ENCODE data around the gene POGLUT2.

The POGLUT2 gene

GRCh38 chr13:102774214-102774568 lies 24.6 kb downstream of the POGLUT2 start:
- H3K36me3 ChIP-seq (ENCODE audit: insufficient read depth): no peaks in the 10 kb centered on the region
- no peaks in the 10 kb centered on the region for H4K20me1 ChIP-seq (ENCODE audit: insufficient read depth)
- peaks cover 8% of the 10 kb centered on the region for H3K4me1 ChIP-seq (ENCODE audit: low read depth, poor library complexity, severe bottlenecking)
- H2AFZ ChIP-seq (ENCODE audit: low read depth): peak overlapping the region; percentile 86; the same call in 1 of the 2 replicates
- no peak for TF ChIP-seq CTCF (conservative IDR thresholded peaks at IDR 0.05; ENCODE audit: low read depth, low read length)
- 0 out of 2 replicates have a peak overlapping the region, but pooled peaks have one; percentile 22 for H3K27ac ChIP-seq
- no peaks in the 10 kb centered on the region for H3K79me2 ChIP-seq (ENCODE audit: insufficient read depth, low read depth)
- peak overlapping the region; percentile 74; the same call in 1 of the 2 replicates for H3K9ac ChIP-seq
- 0 out of 2 replicates have a peak overlapping the region, but pooled peaks have one; percentile 17 for H3K4me2 ChIP-seq
- no peak overlapping the region for H3K4me3 ChIP-seq (IDR thresholded peaks at IDR 0.05; ENCODE audit: insufficient read depth, low read depth, low read length)
- no peaks in the 10 kb centered on the region for H3K27me3 ChIP-seq (ENCODE audit: insufficient read depth, low read depth)

GRCh38 chr13:102773441-102774213 lies 25.1 kb downstream of the POGLUT2 start, which contains the start of gene TEX30:
Gene TEX30 (minus strand): TSS chr13:102773786. CDS start chr13:102770026, 3,760 bp downstream.
- H3K9ac ChIP-seq: peak within 1 kb of the TSS; percentile 74; the same call in 1 of the 2 replicates
- no peaks in the 10 kb centered on the region for H3K27me3 ChIP-seq (ENCODE audit: insufficient read depth, low read depth)
- no peaks in the 10 kb centered on the region for H3K79me2 ChIP-seq (ENCODE audit: insufficient read depth, low read depth)
- no peaks in the 10 kb centered on the region for H4K20me1 ChIP-seq (ENCODE audit: insufficient read depth)
- H3K4me2 ChIP-seq: peak within 1 kb of the TSS; percentile 29
- peak within 1 kb of the TSS; percentile 86 for H2AFZ ChIP-seq (ENCODE audit: low read depth)
- peaks cover 8% of the 10 kb centered on the region for H3K4me1 ChIP-seq (ENCODE audit: low read depth, poor library complexity, severe bottlenecking)
- H3K4me3 ChIP-seq (IDR thresholded peaks at IDR 0.05; ENCODE audit: insufficient read depth, low read depth, low read length): no peak within 1 kb of the TSS
- H3K27ac ChIP-seq: peak within 1 kb of the TSS; percentile 54
- TF ChIP-seq CTCF (conservative IDR thresholded peaks at IDR 0.05; ENCODE audit: low read depth, low read length): no peak
- no peaks in the 10 kb centered on the region for H3K36me3 ChIP-seq (ENCODE audit: insufficient read depth)

- no peak overlapping the region for H3K27ac ChIP-seq
- H3K4me3 ChIP-seq (IDR thresholded peaks at IDR 0.05; ENCODE audit: insufficient read depth, low read depth, low read length): no peak overlapping the region
- peaks cover 8% of the 10 kb centered on the region for H3K4me1 ChIP-seq (ENCODE audit: low read depth, poor library complexity, severe bottlenecking)
- no peak for TF ChIP-seq CTCF (conservative IDR thresholded peaks at IDR 0.05; ENCODE audit: low read depth, low read length)
- no peaks in the 10 kb centered on the region for H4K20me1 ChIP-seq (ENCODE audit: insufficient read depth)
- no peaks in the 10 kb centered on the region for H3K79me2 ChIP-seq (ENCODE audit: insufficient read depth, low read depth)
- no peak overlapping the region for H3K4me2 ChIP-seq
- no peak overlapping the region for H2AFZ ChIP-seq (ENCODE audit: low read depth)
- H3K36me3 ChIP-seq (ENCODE audit: insufficient read depth): no peaks in the 10 kb centered on the region
- no peak overlapping the region for H3K9ac ChIP-seq
- H3K27me3 ChIP-seq (ENCODE audit: insufficient read depth, low read depth): no peaks in the 10 kb centered on the region
Observed at GRCh38 chr13:102772042-102772425, 26.7 kb downstream of the POGLUT2 start.

- Histone ChIP-seq H3K27ac (no peak overlapping the region), H3K79me2 (ENCODE audit: insufficient read depth, low read depth) (no peaks in the 10 kb centered on the region), H3K4me2 (no peak overlapping the region), H2AFZ (ENCODE audit: low read depth) (no peak overlapping the region), H4K20me1 (ENCODE audit: insufficient read depth) (no peaks in the 10 kb centered on the region), H3K4me1 (ENCODE audit: low read depth, poor library complexity, severe bottlenecking) (peaks cover 8% of the 10 kb centered on the region), H3K4me3 (IDR thresholded peaks at IDR 0.05; ENCODE audit: insufficient read depth, low read depth, low read length) (no peak overlapping the region), H3K36me3 (ENCODE audit: insufficient read depth) (no peaks in the 10 kb centered on the region), H3K27me3 (ENCODE audit: insufficient read depth, low read depth) (no peaks in the 10 kb centered on the region), H3K9ac (no peak overlapping the region)
- no peak for TF ChIP-seq CTCF (conservative IDR thresholded peaks at IDR 0.05; ENCODE audit: low read depth, low read length)
Observed at GRCh38 chr13:102771298-102772041, 27.3 kb downstream of the POGLUT2 start.

All from KMS-11 (cell line).